Measurements from ENCODE around the gene PIGW. TPM values are rescaled to one million over a fixed set of nuclear protein-coding genes. Genes with fewer than 3 reads are reported as not detected.

The PIGW gene
- total and polyA plus RNA-seq, 10 of the 15 experiments (the other 5 are each of a cell fraction or from before 2014, with no cell fraction given) = 6.0 to 31.5 (median 13.8) TPM

DNA sequence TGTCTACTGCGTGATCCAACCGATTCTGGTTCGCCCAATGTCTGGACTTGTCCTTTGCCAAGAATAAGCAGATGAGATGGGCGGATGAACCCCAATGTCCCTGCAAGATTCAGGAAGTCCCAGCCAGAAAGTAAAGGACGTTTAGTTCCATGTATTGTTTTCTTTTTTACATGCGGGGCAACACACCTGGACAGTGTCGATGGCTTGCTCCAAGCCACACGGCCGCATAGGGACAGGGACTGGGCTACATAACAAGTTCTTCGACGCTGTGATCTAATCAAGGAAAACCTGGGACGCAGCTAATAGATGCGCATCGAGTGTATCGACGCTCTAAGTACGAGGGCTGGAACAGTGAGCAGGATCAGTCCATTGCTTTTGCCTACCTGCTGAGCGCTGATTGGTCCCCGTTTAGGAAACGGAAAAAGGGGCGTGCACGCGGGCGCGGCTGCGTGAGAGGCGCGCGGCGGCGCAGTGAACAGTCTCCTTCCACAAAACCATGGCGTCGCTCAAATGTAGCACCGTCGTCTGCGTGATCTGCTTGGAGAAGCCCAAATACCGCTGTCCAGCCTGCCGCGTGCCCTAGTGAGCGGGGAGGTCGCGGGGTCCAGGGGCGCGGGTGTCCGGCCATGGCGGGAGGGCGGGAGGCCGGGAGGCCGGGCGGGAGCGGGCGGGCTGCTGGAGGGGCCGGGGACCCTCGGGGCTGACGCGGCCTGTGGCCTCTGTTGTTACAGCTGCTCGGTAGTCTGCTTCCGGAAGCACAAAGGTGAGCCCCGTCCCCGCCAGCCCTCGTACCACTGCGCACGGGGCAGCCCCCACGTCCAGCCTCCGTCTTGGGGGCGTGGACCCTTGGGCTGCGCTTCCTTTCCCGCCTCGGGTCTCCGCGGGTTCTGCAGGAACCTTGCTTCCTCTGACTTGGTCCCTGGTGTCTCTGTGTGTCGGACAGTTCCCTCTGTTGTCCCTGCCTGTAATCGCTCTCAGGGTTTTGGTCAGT lies 48.3 kb upstream of the PIGW start, which contains the start of gene ZNHIT3 (continued):
- TF ChIP-seq KLF5 (IDR thresholded peaks at IDR 0.05; ENCODE audit: partially characterized antibody) (peak; percentile 70), IKZF2 (IDR thresholded peaks at IDR 0.05) (no peak; a peak in 1 of 4 replicates), GATAD2B (conservative IDR thresholded peaks at IDR 0.05; ENCODE audit: low read depth) (0 out of 2 replicates have a peak, but pooled peaks have one; percentile 12), POLR2AphosphoS5 (IDR thresholded peaks at IDR 0.05; ENCODE audit: low read length) (peak; percentile 93), CUX1 (IDR thresholded peaks at IDR 0.05; ENCODE audit: insufficient replicate concordance, low read depth, low read length) (peak; percentile 99), POLR2A (IDR thresholded peaks at IDR 0.05; ENCODE audit: low read depth, low read length) (peak; percentile 91), SMAD1 (IDR thresholded peaks at IDR 0.05; ENCODE audit: low read depth, partially characterized antibody) (peak; percentile 71), CREB1 (IDR thresholded peaks at IDR 0.05; ENCODE audit: low read depth) (peak; percentile 82), TCF12 (IDR thresholded peaks at IDR 0.05; ENCODE audit: low read depth, low read length) (0 out of 2 replicates have a peak, but pooled peaks have one; percentile 26), ZSCAN29 (IDR thresholded peaks at IDR 0.05) (no peak), SIX5 (IDR thresholded peaks at IDR 0.05; ENCODE audit: low read depth, low read length, severe bottlenecking) (peak; percentile 53), MXI1 (IDR thresholded peaks at IDR 0.05; ENCODE audit: low read depth, low read length) (peak; percentile 59), ZNF274 (IDR thresholded peaks at IDR 0.05; ENCODE audit: insufficient read depth, insufficient read length) (no peak), FOXK2 (IDR thresholded peaks at IDR 0.05) (peak; percentile 75; the same call in 1 of the 2 replicates), YBX1 (IDR thresholded peaks at IDR 0.05) (no peak), MEF2B (IDR thresholded peaks at IDR 0.05; ENCODE audit: partially characterized antibody, poor library complexity, severe bottlenecking) (no peak), SPI1 (IDR thresholded peaks at IDR 0.05; ENCODE audit: borderline replicate concordance, insufficient read depth, low read depth, low read length) (no peak; the same call in 1 of the 2 replicates), CEBPB (IDR thresholded peaks at IDR 0.05; ENCODE audit: borderline replicate concordance in 1 of 2, low read depth in 2 of 2, low read length in 2 of 2) (no peak), ATF2 (IDR thresholded peaks at IDR 0.05; ENCODE audit: low read length) (no peak), CBX5 (IDR thresholded peaks at IDR 0.05; ENCODE audit: low read depth) (no peak), EGR1 (IDR thresholded peaks at IDR 0.05; ENCODE audit: borderline replicate concordance in 1 of 2, low read depth in 2 of 2, low read length in 2 of 2) (peak; percentile 54 to 62; a peak in 2 of 3 replicates)
- TF ChIP-seq, protein P1, sequence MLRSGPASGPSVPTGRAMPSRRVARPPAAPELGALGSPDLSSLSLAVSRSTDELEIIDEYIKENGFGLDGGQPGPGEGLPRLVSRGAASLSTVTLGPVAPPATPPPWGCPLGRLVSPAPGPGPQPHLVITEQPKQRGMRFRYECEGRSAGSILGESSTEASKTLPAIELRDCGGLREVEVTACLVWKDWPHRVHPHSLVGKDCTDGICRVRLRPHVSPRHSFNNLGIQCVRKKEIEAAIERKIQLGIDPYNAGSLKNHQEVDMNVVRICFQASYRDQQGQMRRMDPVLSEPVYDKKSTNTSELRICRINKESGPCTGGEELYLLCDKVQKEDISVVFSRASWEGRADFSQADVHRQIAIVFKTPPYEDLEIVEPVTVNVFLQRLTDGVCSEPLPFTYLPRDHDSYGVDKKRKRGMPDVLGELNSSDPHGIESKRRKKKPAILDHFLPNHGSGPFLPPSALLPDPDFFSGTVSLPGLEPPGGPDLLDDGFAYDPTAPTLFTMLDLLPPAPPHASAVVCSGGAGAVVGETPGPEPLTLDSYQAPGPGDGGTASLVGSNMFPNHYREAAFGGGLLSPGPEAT (IDR thresholded peaks at IDR 0.05; ENCODE audit: low read depth) = peak; percentile 95
